ENCODE data around the gene POR.
A peak's percentile ranks its signal among the peaks of the same experiment; 100 is the strongest.
"Not testable (repeated sequence)": the region's sequence is repeated elsewhere in the genome, so short reads cannot be mapped to it uniquely, and the experiment has no call there.

POR gene

DNA sequence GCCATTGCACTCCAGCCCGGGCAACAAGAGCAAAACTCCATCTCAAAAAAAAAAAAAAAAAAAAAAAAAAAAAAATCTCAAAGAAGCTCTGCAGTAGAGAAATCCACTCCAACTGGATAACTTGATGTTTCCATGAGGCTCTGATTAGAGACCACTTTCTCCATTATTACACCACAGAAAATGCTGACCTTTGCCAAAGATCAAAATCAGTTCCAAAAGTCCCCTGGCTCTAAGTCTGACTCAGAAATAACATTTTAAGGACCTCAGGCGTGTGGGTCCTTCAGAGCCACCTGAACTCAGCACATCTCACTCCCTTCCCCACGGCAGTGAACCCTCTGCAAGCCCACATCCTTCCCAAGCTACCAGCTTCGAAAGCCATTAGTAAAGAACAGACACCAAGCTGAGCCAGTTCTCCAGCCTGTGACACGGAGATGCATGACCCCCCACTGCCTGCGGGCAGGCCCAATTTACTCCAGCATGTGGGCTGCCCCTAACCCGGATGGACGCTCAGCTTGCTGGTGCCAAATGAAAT lies 93.3 kb downstream of the POR start:
- FAIRE-seq: no peak
- no peak for DNase-seq (ENCODE audit: insufficient read length, low spot score)
- TF ChIP-seq, protein P1, sequence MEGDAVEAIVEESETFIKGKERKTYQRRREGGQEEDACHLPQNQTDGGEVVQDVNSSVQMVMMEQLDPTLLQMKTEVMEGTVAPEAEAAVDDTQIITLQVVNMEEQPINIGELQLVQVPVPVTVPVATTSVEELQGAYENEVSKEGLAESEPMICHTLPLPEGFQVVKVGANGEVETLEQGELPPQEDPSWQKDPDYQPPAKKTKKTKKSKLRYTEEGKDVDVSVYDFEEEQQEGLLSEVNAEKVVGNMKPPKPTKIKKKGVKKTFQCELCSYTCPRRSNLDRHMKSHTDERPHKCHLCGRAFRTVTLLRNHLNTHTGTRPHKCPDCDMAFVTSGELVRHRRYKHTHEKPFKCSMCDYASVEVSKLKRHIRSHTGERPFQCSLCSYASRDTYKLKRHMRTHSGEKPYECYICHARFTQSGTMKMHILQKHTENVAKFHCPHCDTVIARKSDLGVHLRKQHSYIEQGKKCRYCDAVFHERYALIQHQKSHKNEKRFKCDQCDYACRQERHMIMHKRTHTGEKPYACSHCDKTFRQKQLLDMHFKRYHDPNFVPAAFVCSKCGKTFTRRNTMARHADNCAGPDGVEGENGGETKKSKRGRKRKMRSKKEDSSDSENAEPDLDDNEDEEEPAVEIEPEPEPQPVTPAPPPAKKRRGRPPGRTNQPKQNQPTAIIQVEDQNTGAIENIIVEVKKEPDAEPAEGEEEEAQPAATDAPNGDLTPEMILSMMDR (IDR thresholded peaks at IDR 0.05; ENCODE audit: insufficient read depth, missing control alignments): no peak

DNA sequence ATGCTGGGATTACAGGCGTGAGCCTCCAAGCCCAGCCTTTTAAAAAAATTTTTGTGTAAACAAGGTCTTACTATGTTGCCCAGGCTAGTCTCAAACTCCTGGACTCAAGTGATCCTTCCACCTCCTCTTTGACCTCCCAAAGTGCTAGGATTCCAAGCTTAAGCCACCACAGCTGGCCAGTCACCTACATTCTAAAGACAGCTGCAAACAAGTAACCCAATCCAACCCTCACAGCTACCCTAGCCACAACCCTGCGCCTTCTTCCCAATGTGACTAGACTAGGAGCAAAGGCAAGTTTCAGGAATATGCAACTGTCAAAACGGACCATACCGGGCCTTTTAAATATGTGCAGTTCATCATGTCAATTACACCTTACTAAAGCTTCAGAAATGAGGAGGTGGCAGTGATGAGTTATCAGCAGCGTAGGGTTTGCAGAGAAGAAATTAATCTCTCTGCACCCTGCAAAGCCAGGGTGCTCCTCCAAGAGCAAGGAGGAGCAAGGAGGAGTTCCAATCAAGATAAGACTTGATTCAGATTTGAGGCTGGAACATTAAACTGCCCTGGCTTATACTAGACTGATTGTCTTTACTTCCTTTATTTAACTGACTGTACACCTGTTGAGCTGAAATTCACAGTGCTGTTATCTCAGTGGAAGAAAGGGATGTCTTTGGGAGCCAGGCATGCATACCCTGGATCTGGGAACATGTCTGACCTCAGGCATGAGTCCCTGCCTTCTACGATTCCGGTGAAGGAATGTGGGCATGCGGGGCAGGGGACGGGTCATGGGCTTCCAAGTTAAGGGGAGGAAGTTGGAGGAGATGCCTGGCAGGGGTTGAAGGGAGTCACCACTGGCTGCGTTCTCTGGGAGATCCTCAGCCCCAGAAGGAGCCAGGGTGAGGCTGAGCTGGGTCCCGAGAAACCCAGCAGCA lies 95.0 kb downstream of the POR start:
- FAIRE-seq: no peak
- DNase-seq (ENCODE audit: insufficient read length, low spot score): no peak
- TF ChIP-seq, protein P1 (IDR thresholded peaks at IDR 0.05; ENCODE audit: insufficient read depth, missing control alignments): no peak

DNA sequence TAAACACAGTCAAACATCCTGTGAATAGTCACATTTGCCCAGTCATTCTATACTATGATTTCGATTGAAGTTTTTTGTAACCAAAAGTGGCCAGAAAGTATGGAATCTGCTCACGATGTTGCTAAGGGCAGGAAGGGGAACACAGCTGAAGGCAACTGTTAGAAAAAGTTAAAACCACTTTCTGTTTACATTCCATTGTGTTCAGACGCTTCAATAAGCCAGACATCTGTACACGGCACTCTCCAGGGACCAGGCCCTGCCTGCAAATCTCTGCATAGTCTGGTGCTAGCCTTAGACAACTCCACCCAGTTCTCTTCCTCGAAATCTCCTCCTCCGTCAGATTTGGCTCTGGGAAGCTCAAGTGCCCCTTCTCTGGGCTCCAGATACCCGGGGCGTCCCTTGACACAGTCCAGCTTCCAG lies 96.5 kb downstream of the POR start:
- TF ChIP-seq, protein P1 (IDR thresholded peaks at IDR 0.05; ENCODE audit: insufficient read depth, missing control alignments): no peak
- DNase-seq (ENCODE audit: insufficient read length, low spot score) (no peak), FAIRE-seq (no peak)

DNA sequence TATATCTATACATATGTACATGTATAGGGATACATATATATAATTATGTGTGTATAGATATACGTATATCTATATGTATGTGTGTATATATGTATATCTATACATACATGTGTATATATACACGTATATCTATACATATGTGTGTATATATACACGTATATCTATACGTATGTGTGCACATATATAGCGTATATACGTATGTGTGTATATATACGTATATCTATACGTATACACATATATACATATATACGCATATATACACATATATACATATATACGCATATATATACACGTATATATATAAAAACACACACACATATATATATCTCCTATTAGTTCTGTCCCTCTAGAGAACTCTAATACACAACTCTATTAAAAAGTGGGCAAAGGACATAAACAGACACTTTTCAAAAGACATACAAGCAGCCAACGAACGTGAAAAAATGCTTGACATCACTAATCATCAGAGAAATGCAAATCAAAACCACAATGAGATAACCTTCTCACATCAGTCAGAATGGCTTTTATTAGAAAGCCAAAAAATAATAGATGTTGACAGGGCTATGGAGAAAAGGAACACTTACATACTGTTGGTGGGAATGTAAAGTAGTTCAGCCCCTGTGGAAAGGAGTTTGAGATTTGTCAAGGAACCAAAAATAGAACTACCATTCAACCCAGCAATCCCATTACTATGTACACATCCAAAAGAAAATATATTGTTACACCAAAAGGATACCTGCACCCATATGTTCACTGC lies 101.4 kb downstream of the POR start:
- no peak for FAIRE-seq
- TF ChIP-seq, protein P1 (IDR thresholded peaks at IDR 0.05; ENCODE audit: insufficient read depth, missing control alignments): no peak

DNA sequence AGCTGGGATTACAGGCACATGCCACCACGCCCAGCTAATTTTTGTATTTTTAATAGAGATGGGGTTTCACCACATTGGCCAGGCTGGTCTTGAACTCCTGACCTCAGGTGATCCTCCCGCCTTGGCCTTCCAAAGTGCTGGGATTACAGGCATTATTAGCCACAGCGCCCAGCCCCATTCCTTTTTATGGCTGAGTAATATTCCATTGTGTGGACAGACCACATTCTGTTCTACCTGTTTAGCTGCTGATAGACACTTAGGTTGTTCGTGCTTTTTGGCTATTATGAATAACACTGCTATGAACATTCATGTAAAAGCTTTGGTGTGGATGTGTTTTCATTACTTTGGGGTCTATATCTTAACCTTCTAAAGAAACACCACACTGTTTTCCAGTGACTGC lies 103.6 kb downstream of the POR start:
- DNase-seq (ENCODE audit: insufficient read length, low spot score); FAIRE-seq: not testable (repeated sequence)

More for the DNA sequence above, 101.4 kb downstream of the POR start:
- DNase-seq (ENCODE audit: insufficient read length, low spot score): no peak

DNA sequence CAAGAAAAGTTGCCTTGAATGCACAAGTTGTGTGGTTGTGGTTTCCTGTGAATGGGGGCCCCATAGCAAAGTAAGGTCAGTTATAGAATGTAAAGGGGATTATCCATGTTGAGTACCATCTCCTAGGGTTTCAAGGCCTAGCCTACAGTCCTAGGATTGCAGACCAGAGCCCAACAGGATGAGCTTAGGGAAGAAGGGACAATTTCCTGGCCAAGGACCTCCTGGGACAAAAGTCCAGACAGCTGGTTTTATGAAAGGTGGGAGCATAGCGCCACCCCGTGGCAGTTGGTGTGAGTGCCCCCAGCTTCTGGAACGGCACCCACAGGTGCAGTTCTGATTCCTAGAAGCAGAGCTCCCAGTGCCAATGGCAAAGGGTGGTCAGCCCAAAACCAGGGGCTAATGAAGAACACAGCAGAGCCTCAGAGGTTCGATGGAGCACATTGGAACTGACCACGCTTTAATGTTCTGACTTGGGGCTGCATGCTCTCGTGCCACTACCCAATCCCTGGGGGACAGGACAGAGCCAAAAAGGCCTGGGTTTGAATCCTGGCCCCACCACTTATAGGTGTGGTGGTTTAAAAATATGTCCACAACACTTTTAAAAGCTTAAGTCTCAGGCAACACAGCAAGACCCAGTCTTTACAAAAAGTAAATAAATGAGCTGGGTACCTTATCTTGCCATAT lies 105.2 kb downstream of the POR start:
- FAIRE-seq (no peak), DNase-seq (ENCODE audit: insufficient read length, low spot score) (peak; percentile 69)
- TF ChIP-seq, protein P1 (IDR thresholded peaks at IDR 0.05; ENCODE audit: insufficient read depth, missing control alignments): peak; percentile 87

Measured in D721Med (cell line).